OCI-LY1 (cell line): ENCODE measurements around the gene POLR1E.

Experiments used
- H2AFZ ChIP-seq: fragments of 200-600 bp; sonication (generic), shearing (Covaris generic); 2 replicates; pipeline ENCODE4 v1.6.0; 2014; ENCODE audit warnings: antibody characterized with exemption, mild to moderate bottlenecking, low read length
- H3F3A ChIP-seq: fragments of 200-600 bp; sonication (generic), shearing (Covaris generic); 2 replicates; pipeline ENCODE4 v1.6.0; 2014; ENCODE audit warnings: mild to moderate bottlenecking, antibody characterized with exemption, low read length, moderate library complexity; ENCODE audit not compliant: insufficient read depth
- H3K27ac ChIP-seq: fragments of 200-600 bp; sonication (generic); 2 replicates; pipeline ENCODE4 v1.5.1; 2014; ENCODE audit warnings: low read length, mixed run types, mild to moderate bottlenecking, low read depth; ENCODE audit not compliant: poor library complexity, severe bottlenecking
- H3K27me3 ChIP-seq: fragments of 200-600 bp; sonication (generic); 2 replicates; pipeline ENCODE4 v1.6.0; 2014; ENCODE audit warnings: antibody characterized with exemption, mild to moderate bottlenecking, low read length, moderate library complexity; ENCODE audit not compliant: insufficient read depth
- H3K36me3 ChIP-seq: fragments of 200-600 bp; sonication (generic); 2 replicates; pipeline ENCODE4 v1.6.1; 2014; ENCODE audit warnings: mild to moderate bottlenecking, antibody characterized with exemption, low read length, moderate library complexity, mixed read lengths; ENCODE audit not compliant: insufficient read depth
- H3K4me1 ChIP-seq: fragments of 200-600 bp; sonication (generic); 2 replicates; pipeline ENCODE4 v1.5.1; 2014; ENCODE audit warnings: mild to moderate bottlenecking, low read length, moderate library complexity; ENCODE audit not compliant: insufficient read depth, severe bottlenecking
- H3K4me2 ChIP-seq: fragments of 200-600 bp; sonication (generic), shearing (Covaris generic); 2 replicates; pipeline ENCODE4 v1.6.1; 2014; ENCODE audit warnings: low read length
- H3K4me3 ChIP-seq: fragments of 200-600 bp; sonication (generic); 2 replicates; pipeline ENCODE4 v1.5.1; 2014; ENCODE audit warnings: low read length, low read depth, mild to moderate bottlenecking, mixed read lengths; ENCODE audit not compliant: poor library complexity, severe bottlenecking
- H3K79me2 ChIP-seq: fragments of 200-600 bp; shearing (Covaris generic); 2 replicates; pipeline ENCODE4 v1.6.1; 2016; ENCODE audit warnings: mixed run types, low read length, mixed read lengths; ENCODE audit not compliant: insufficient read depth
- H3K9ac ChIP-seq: fragments of 200-600 bp; sonication (generic), shearing (Covaris generic); 2 replicates; pipeline ENCODE4 v1.6.1; 2014; ENCODE audit warnings: mild to moderate bottlenecking, low read length, mixed read lengths
- H3K9me2 ChIP-seq: fragments of 200-600 bp; sonication (generic), shearing (Covaris generic); 2 replicates; pipeline ENCODE4 v1.6.1; 2014; ENCODE audit warnings: low read depth, mild to moderate bottlenecking, low read length, mixed read lengths
- H3K9me3 ChIP-seq: fragments of 200-600 bp; shearing (Covaris generic); 2 replicates; pipeline ENCODE4 v1.6.1; 2014; ENCODE audit warnings: low read length, mixed read lengths
- H4K20me1 ChIP-seq: fragments of 200-600 bp; sonication (generic), shearing (Covaris generic); 2 replicates; pipeline ENCODE4 v1.6.0; 2016; ENCODE audit warnings: mild to moderate bottlenecking, low read length; ENCODE audit not compliant: insufficient read depth
- CTCF ChIP-seq: fragments of 200-600 bp; sonication (generic), shearing (Covaris generic); IDR thresholded peaks from 2 replicates; pipeline ENCODE4 v1.5.1; 2017; ENCODE audit warnings: mild to moderate bottlenecking, antibody characterized with exemption, low read length, moderate library complexity, mixed read lengths
- EZH2 ChIP-seq: fragments of 200-600 bp; sonication (generic), shearing (Covaris generic); IDR thresholded peaks from 2 replicates; pipeline ENCODE4 v1.8.0; 2017; ENCODE audit warnings: borderline replicate concordance, mixed run types, mild to moderate bottlenecking, antibody characterized with exemption, low read length, moderate library complexity, mixed read lengths

POLR1E gene

GRCh38 chr9:37446401-37446800 is 39.3 kb upstream of the POLR1E start:
- Histone ChIP-seq H3K36me3 (peaks cover 63% of the 10 kb centered on the region), H3K79me2 (peaks cover 41% of the 10 kb centered on the region), H3F3A (no peaks in the 10 kb centered on the region), H3K4me1 (peaks cover 7% of the 10 kb centered on the region), H3K9me2 (no peaks in the 10 kb centered on the region), H3K27ac (no peak overlapping the region), H3K4me3 (no peak overlapping the region), H3K9ac (no peak overlapping the region), H2AFZ (no peak overlapping the region), H3K27me3 (no peaks in the 10 kb centered on the region), H3K4me2 (no peak overlapping the region), H4K20me1 (no peaks in the 10 kb centered on the region), H3K9me3 (no peaks in the 10 kb centered on the region)
- TF ChIP-seq EZH2, result no peak
- TF ChIP-seq CTCF, result no peak

- H3K27ac ChIP-seq, result no peak overlapping the region
- H3K79me2 ChIP-seq, result peaks cover 49% of the 10 kb centered on the region
Measured at GRCh38 chr9:37447111-37447510, 38.6 kb upstream of the POLR1E start.

GRCh38 chr9:37449862-37450632 is 35.7 kb upstream of the POLR1E start:
- Histone ChIP-seq H3K36me3 (peaks cover 37% of the 10 kb centered on the region), H3K4me1 (peaks cover 42% of the 10 kb centered on the region), H3K27ac (no peak overlapping the region), H4K20me1 (no peaks in the 10 kb centered on the region), H3K79me2 (peaks cover 70% of the 10 kb centered on the region), H2AFZ (no peak overlapping the region), H3K4me3 (no peak overlapping the region), H3F3A (no peaks in the 10 kb centered on the region), H3K27me3 (no peaks in the 10 kb centered on the region), H3K9me3 (no peaks in the 10 kb centered on the region), H3K9ac (no peak overlapping the region), H3K9me2 (no peaks in the 10 kb centered on the region), H3K4me2 (no peak overlapping the region)
- TF ChIP-seq CTCF (no peak), EZH2 (no peak)

More at GRCh38 chr9:37447111-37447510, 38.6 kb upstream of the POLR1E start:
- H3K9me2 ChIP-seq, result no peaks in the 10 kb centered on the region
- no peak overlapping the region for H3K9ac ChIP-seq
- TF ChIP-seq EZH2 (no peak), CTCF (no peak)
- H3F3A ChIP-seq, result no peaks in the 10 kb centered on the region
- H4K20me1 ChIP-seq, result no peaks in the 10 kb centered on the region
- peaks cover 56% of the 10 kb centered on the region for H3K36me3 ChIP-seq
- no peak overlapping the region for H3K4me3 ChIP-seq
- no peak overlapping the region for H2AFZ ChIP-seq
- H3K9me3 ChIP-seq, result no peaks in the 10 kb centered on the region
- H3K4me1 ChIP-seq, result peaks cover 14% of the 10 kb centered on the region
- no peak overlapping the region for H3K4me2 ChIP-seq
- no peaks in the 10 kb centered on the region for H3K27me3 ChIP-seq
